Measurements from ENCODE around the gene PUM1. TPM values are rescaled to one million over a fixed set of nuclear protein-coding genes. Genes with fewer than 3 reads are reported as not detected.

Gene PUM1
- total and polyA plus RNA-seq, 2 of the 4 experiments (the other 2 are of a cell fraction): 75.4 to 137 TPM

GRCh38 chr1:31007462-31007991 is 58.0 kb downstream of the PUM1 start:
- Histone ChIP-seq H2BK5ac (ENCODE audit: low read depth, low read length, poor library complexity, severe bottlenecking) (peak overlapping the region; percentile 65), H3K4me2 (ENCODE audit: low read depth, low read length) (peak overlapping the region; percentile 63; the same call in 1 of the 2 replicates), H4K5ac (ENCODE audit: low read depth, low read length) (no peak overlapping the region), H2BK120ac (ENCODE audit: low read depth, low read length) (no peak overlapping the region), H3K14ac (replicated peaks; ENCODE audit: low read depth, low read length) (no peak overlapping the region), H3K9me3 (ENCODE audit: control insufficient read depth, insufficient read depth, low read length) (no peaks in the 10 kb centered on the region), H3K9ac (ENCODE audit: low read depth, low read length) (no peak overlapping the region), H2AFZ (replicated peaks; ENCODE audit: low read length, poor library complexity) (no peak overlapping the region), H3K79me1 (ENCODE audit: low read depth in 1 of 2, low read length in 2 of 2) (peaks cover 26 to 83% of the 10 kb centered on the region in 2 experiments), H4K91ac (ENCODE audit: insufficient read depth, low read depth, low read length) (no peak overlapping the region), H3K4me1 (ENCODE audit: control insufficient read depth, insufficient read depth, low read length) (peaks cover 26% of the 10 kb centered on the region), H2BK20ac (ENCODE audit: low read depth, low read length) (no peak overlapping the region), H3K4ac (ENCODE audit: low read depth, low read length) (no peak overlapping the region), H4K20me1 (ENCODE audit: insufficient read depth, low read length) (peaks cover 71% of the 10 kb centered on the region), H2AK9ac (replicated peaks; ENCODE audit: low read depth, low read length, poor library complexity) (no peak overlapping the region), H2AK5ac (ENCODE audit: low read depth, low read length) (no peak overlapping the region), H3K27me3 (ENCODE audit: control insufficient read depth, insufficient read depth, low read length) (no peaks in the 10 kb centered on the region), H2BK15ac (ENCODE audit: low read depth, low read length) (no peak overlapping the region), H4K8ac (ENCODE audit: low read depth in 2 of 2, low read length in 2 of 2) (no peak overlapping the region), H3K4me3 (ENCODE audit: insufficient read depth, low read depth, low read length) (peak overlapping the region; percentile 5; the same call in 1 of the 2 replicates), H3K23ac (ENCODE audit: low read depth, low read length) (no peak overlapping the region), H3K27ac (ENCODE audit: insufficient read depth, low read length) (no peak overlapping the region), H3K36me3 (ENCODE audit: control insufficient read depth, insufficient read depth, low read length) (peaks cover 13% of the 10 kb centered on the region), H3K56ac (ENCODE audit: extremely low read depth, insufficient read depth, low read length) (no peak overlapping the region; the same call in 1 of the 2 replicates), H3K18ac (ENCODE audit: low read depth, low read length) (no peak overlapping the region; the same call in 1 of the 2 replicates), H3K9me1 (ENCODE audit: insufficient read depth, low read length) (peaks cover 15% of the 10 kb centered on the region)
- CTCF ChIA-PET: interaction anchor here (0.5 to 0.7 kb wide), 2 partner anchors 10 to 98 kb away, joined by 3 to 4 read pairs; no protein-coding TSS in a partner anchor
- DNase-seq: peak; percentile 90
- POLR2A ChIA-PET (ENCODE audit: unreplicated experiment): no interaction called here
- dilution Hi-C loops (cut with HindIII; ENCODE audit: low sequenced_read_pairs, unreplicated experiment) (no loop called here), intact Hi-C loops (cut with micrococcal nuclease) (no loop called here), in situ Hi-C loops (cut with MboI; ENCODE audit: low sequenced_read_pairs) (no loop called here)
- peak; percentile 91 for ATAC-seq (ENCODE audit: low read depth)
- TF ChIP-seq SMC3 (IDR thresholded peaks at IDR 0.05; ENCODE audit: low read depth, low read length): no peak
- TF ChIP-seq CEBPB (IDR thresholded peaks at IDR 0.05; ENCODE audit: low read depth, low read length): peak; percentile 82
- BruUV-seq (replicated peaks): no TSS peak
- WGBS, 2 experiments (ENCODE audit: extremely low coverage in 2 of 2, insufficient read length in 1 of 2): no CpG with 5 or more reads among the region's 2 CpGs

All from IMR-90 (cell line).